ENCODE data around the gene CLEC2L. TPM values are rescaled to one million over a fixed set of nuclear protein-coding genes. Genes with fewer than 3 reads are reported as not detected.

Gene CLEC2L
- total RNA-seq, 3 donors from 2014 or later (not counting 1 experiment from before 2014, with no cell fraction given) = 0.71 TPM; not detected in 2

- Histone ChIP-seq H3K9me3 (ENCODE audit: control insufficient read depth, insufficient read depth, low read length) (no peaks in the 10 kb centered on the region), H3K36me3 (ENCODE audit: control insufficient read depth, insufficient read depth, low read length) (no peaks in the 10 kb centered on the region), H3K4me1 (ENCODE audit: control insufficient read depth, insufficient read depth, low read length) (no peaks in the 10 kb centered on the region), H3K27ac (ENCODE audit: low read length) (no peak overlapping the region), H3K4me3 (ENCODE audit: low read length) (no peak overlapping the region), H3K27me3 (ENCODE audit: control insufficient read depth, insufficient read depth, low read length) (no peaks in the 10 kb centered on the region)
- TF ChIP-seq CTCF (IDR thresholded peaks at IDR 0.05) = no peak
- DNase-seq (no peak), ATAC-seq (no peak)
- Mint-ChIP-seq H3K9me3 (no peaks in the 10 kb centered on the region), H3K36me3 (no peaks in the 10 kb centered on the region), H3K27me3 (ENCODE audit: low read depth in 2 of 2) (peaks cover 3 to 5% of the 10 kb centered on the region in 2 donors), H3K4me3 (no peak overlapping the region), H3K27ac (no peak overlapping the region), H3K4me1 (no peaks in the 10 kb centered on the region)
- intact Hi-C loops (cut with micrococcal nuclease) = no loop called here
- 95% methylated on average over 8 of the region's 8 CpGs for WGBS (ENCODE audit: insufficient coverage)
Measured at GRCh38 chr7:139538881-139539635, 15.6 kb downstream of the CLEC2L start.

DNA sequence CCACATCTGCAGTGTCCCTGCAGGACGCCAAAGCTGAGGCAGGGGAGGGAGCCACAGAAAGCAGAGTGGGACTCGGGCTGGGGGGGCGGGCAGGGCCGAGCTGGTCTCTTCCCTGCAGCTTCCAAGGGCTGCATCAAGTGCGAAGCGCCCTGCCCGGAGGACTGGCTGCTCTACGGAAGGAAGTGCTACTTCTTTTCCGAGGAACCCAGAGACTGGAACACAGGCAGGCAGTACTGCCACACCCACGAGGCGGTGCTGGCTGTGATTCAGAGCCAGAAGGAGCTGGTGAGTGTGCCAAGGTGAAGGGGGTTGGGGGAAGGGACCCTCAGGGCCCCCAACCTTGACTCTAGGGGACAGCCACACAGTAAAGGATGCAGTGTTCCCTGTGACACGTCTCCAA is 16.7 kb downstream of the CLEC2L start:
- intact Hi-C loops (cut with micrococcal nuclease) = no loop called here
- Histone ChIP-seq H3K4me3 (ENCODE audit: low read length) (no peak overlapping the region), H3K36me3 (ENCODE audit: control insufficient read depth, insufficient read depth, low read length) (no peaks in the 10 kb centered on the region), H3K27ac (ENCODE audit: low read length) (no peak overlapping the region), H3K4me1 (ENCODE audit: control insufficient read depth, insufficient read depth, low read length) (no peaks in the 10 kb centered on the region), H3K9me3 (ENCODE audit: control insufficient read depth, insufficient read depth, low read length) (no peaks in the 10 kb centered on the region), H3K27me3 (ENCODE audit: control insufficient read depth, insufficient read depth, low read length) (peaks cover 2% of the 10 kb centered on the region)
- no peak for ATAC-seq
- Mint-ChIP-seq H3K4me3 (no peak overlapping the region), H3K9me3 (no peaks in the 10 kb centered on the region), H3K27me3 (ENCODE audit: low read depth in 2 of 2) (peaks cover 0 to 3% of the 10 kb centered on the region in 2 donors), H3K27ac (no peak overlapping the region), H3K4me1 (no peaks in the 10 kb centered on the region), H3K36me3 (no peaks in the 10 kb centered on the region)
- no peak for TF ChIP-seq CTCF (IDR thresholded peaks at IDR 0.05)
- DNase-seq = no peak
- 79% methylated on average over 12 of the region's 12 CpGs for WGBS (ENCODE audit: insufficient coverage)

- Mint-ChIP-seq H3K4me3 (no peak overlapping the region), H3K4me1 (no peaks in the 10 kb centered on the region), H3K36me3 (no peaks in the 10 kb centered on the region), H3K27ac (no peak overlapping the region), H3K27me3 (ENCODE audit: low read depth in 2 of 2) (no peaks in the 10 kb centered on the region), H3K9me3 (no peaks in the 10 kb centered on the region)
- ATAC-seq = no peak
- no peaks in the 10 kb centered on the region for H3K36me3 ChIP-seq (ENCODE audit: control insufficient read depth, insufficient read depth, low read length)
- intact Hi-C loops (cut with micrococcal nuclease) = no loop called here
- no peaks in the 10 kb centered on the region for H3K4me1 ChIP-seq (ENCODE audit: control insufficient read depth, insufficient read depth, low read length)
- WGBS (ENCODE audit: insufficient coverage) = 92% methylated on average over 21 of the region's 21 CpGs
- H3K27ac ChIP-seq (ENCODE audit: low read length) = no peak overlapping the region
- DNase-seq = no peak
- H3K27me3 ChIP-seq (ENCODE audit: control insufficient read depth, insufficient read depth, low read length) = peaks cover 2% of the 10 kb centered on the region
- H3K9me3 ChIP-seq (ENCODE audit: control insufficient read depth, insufficient read depth, low read length) = no peaks in the 10 kb centered on the region
- no peak overlapping the region for H3K4me3 ChIP-seq (ENCODE audit: low read length)
- no peak for TF ChIP-seq CTCF (IDR thresholded peaks at IDR 0.05)
Measured at GRCh38 chr7:139541600-139542307, 18.3 kb downstream of the CLEC2L start.

Data from natural killer cell (primary cell).